Natural killer cell (primary cell): ENCODE results near the gene ELFN2. TPM values are rescaled to one million over a fixed set of nuclear protein-coding genes. Genes with fewer than 3 reads are reported as not detected.

Source experiments
- ATAC-seq, 3 donors: fragments of 150-1000 bp in 2 of 3; fragments of 200-7000 bp in 1 of 3; cut with Tn5 transposase; 1 replicate in 1 of 3; 2 replicates in 2 of 3; pipeline ENCODE4 v1.10.0; 2021; ENCODE audit warnings: mild to moderate bottlenecking in 2 of 3, moderate library complexity in 2 of 3
- DNase-seq, 2 donors: peaks; one replicate each; pipeline versions ENCODE4 v3.0.0 to v3.0.0-alpha.2; 2013 to 2021; ENCODE audit warnings: mixed read lengths in 1 of 2
- H3K27ac ChIP-seq: one replicate; pipeline ENCODE4 v1.5.1; 2013; ENCODE audit warnings: mild to moderate bottlenecking, low read length
- H3K27me3 ChIP-seq: one replicate; pipeline ENCODE4 v1.6.1; 2013; ENCODE audit warnings: low read length; ENCODE audit not compliant: control insufficient read depth, insufficient read depth
- H3K36me3 ChIP-seq: one replicate; pipeline ENCODE4 v1.6.1; 2013; ENCODE audit warnings: low read length; ENCODE audit not compliant: control insufficient read depth, insufficient read depth
- H3K4me1 ChIP-seq: one replicate; pipeline ENCODE4 v1.6.1; 2013; ENCODE audit warnings: low read length; ENCODE audit not compliant: control insufficient read depth, insufficient read depth
- H3K4me3 ChIP-seq: one replicate; pipeline ENCODE4 v1.5.1; 2013; ENCODE audit warnings: low read length
- H3K9me3 ChIP-seq: one replicate; pipeline ENCODE4 v1.6.1; 2013; ENCODE audit warnings: low read length; ENCODE audit not compliant: control insufficient read depth, insufficient read depth
- H3K27ac Mint-ChIP-seq, 2 donors: one replicate each; pipeline ENCODE4 v1.8.0; 2022; ENCODE audit warnings: mild to moderate bottlenecking in 2 of 2, mixed read lengths in 2 of 2, moderate library complexity in 1 of 2
- H3K27me3 Mint-ChIP-seq, 2 donors: one replicate each; pipeline ENCODE4 v1.8.0; 2022; ENCODE audit warnings: low read depth in 2 of 2, mixed read lengths in 2 of 2
- H3K36me3 Mint-ChIP-seq: one replicate; pipeline ENCODE4 v1.8.0; 2022; ENCODE audit warnings: mixed read lengths
- H3K4me1 Mint-ChIP-seq, 2 donors: one replicate each; pipeline ENCODE4 v1.8.0; 2022; ENCODE audit warnings: mixed read lengths in 2 of 2
- H3K4me3 Mint-ChIP-seq: one replicate; pipeline ENCODE4 v1.8.0; 2022; ENCODE audit warnings: mild to moderate bottlenecking, moderate library complexity, mixed read lengths
- H3K9me3 Mint-ChIP-seq, 2 donors: one replicate each; pipeline ENCODE4 v1.8.0; 2022; ENCODE audit warnings: mixed read lengths in 2 of 2
- WGBS: methylation state at CpG from one replicate; pipeline ENCODE4 v1.1.7; 2013; ENCODE audit warnings: missing lambda C conversion rate; ENCODE audit not compliant: insufficient coverage; 5-methylcytosine and 5-hydroxymethylcytosine counted together
- intact Hi-C: fragments of 100-400 bp; cut with micrococcal nuclease; formaldehyde crosslinking; loops from one replicate; pipeline ENCODE4 v1.14.2; 2022
- total RNA-seq, 4 donors: library from RNA; stranded (reverse); fragments of 120-200 nt in 1 of 4; gene quantifications; one replicate each; pipeline versions ENCODE4 v1.2.3 to v1.2.4, GENCODE V29; 2013 to 2022
- TF ChIP-seq, protein P1 (sequence below): fragments of 200-600 bp; IDR thresholded peaks from one replicate; pipeline ENCODE4 v1.8.0; 2022; ENCODE audit warnings: antibody characterized with exemption

ELFN2 gene
- total RNA-seq, 3 donors from 2014 or later (not counting 1 experiment from before 2014, with no cell fraction given) = 0.33 to 0.49 (median 0.36) TPM

DNA sequence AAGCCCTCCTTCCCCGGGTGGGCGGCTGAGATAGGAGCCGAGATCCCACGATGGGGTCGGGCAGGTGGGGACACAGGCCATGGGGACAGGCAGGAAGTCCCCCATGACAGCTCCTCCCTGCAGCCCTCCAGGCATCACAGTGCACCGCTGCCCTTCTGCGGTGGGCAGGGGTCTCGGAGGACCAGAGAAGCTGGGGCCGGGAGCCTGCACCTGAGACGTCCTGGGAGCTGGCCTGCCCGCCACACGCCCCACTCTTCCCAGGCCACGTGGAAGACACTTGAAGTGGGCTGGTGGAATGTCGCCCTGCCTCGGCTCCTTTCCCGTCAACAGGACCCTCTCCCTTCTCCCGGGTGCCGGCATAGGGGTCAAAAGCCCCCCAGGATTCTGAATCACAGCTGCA, 55.4 kb downstream of the ELFN2 start:
- no peaks in the 10 kb centered on the region for H3K36me3 Mint-ChIP-seq
- H3K27ac ChIP-seq = no peak overlapping the region
- no peak overlapping the region for H3K4me3 ChIP-seq
- no peaks in the 10 kb centered on the region for H3K4me1 Mint-ChIP-seq
- H3K27me3 Mint-ChIP-seq = peaks cover 6 to 7% of the 10 kb centered on the region in 2 donors
- TF ChIP-seq, protein P1, sequence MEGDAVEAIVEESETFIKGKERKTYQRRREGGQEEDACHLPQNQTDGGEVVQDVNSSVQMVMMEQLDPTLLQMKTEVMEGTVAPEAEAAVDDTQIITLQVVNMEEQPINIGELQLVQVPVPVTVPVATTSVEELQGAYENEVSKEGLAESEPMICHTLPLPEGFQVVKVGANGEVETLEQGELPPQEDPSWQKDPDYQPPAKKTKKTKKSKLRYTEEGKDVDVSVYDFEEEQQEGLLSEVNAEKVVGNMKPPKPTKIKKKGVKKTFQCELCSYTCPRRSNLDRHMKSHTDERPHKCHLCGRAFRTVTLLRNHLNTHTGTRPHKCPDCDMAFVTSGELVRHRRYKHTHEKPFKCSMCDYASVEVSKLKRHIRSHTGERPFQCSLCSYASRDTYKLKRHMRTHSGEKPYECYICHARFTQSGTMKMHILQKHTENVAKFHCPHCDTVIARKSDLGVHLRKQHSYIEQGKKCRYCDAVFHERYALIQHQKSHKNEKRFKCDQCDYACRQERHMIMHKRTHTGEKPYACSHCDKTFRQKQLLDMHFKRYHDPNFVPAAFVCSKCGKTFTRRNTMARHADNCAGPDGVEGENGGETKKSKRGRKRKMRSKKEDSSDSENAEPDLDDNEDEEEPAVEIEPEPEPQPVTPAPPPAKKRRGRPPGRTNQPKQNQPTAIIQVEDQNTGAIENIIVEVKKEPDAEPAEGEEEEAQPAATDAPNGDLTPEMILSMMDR = no peak
- peaks cover 5% of the 10 kb centered on the region for H3K27me3 ChIP-seq
- H3K4me3 Mint-ChIP-seq = no peak overlapping the region
- ATAC-seq (no peak), DNase-seq (no peak)
- no peaks in the 10 kb centered on the region for H3K9me3 ChIP-seq
- no peaks in the 10 kb centered on the region for H3K36me3 ChIP-seq
- no peaks in the 10 kb centered on the region for H3K9me3 Mint-ChIP-seq
- no peak overlapping the region for H3K27ac Mint-ChIP-seq
- intact Hi-C loops = no loop called here
- 73% methylated on average over 18 of the region's 18 CpGs for WGBS
- peaks cover 22% of the 10 kb centered on the region for H3K4me1 ChIP-seq

DNA sequence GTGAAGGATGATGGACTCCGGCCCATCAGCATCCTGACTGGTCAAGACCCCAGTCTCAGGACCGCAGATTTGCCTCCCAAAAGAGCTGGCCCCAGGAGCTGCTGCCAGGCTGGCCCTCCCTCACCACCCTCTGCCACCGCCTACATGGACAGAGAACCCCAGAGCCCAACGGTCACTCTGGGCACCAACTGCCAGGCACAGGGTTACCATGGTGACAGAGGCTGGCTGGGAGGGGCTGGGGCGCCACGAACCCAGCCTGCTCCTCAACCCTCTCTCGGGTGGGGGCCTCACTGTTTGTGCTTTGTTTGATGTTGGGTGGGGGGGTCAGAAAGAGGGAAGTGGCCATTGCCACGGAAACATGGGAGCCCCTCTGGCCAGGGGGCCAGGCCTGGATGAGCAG, 55.8 kb downstream of the ELFN2 start:
- Histone ChIP-seq H3K27me3 (peaks cover 2% of the 10 kb centered on the region), H3K36me3 (no peaks in the 10 kb centered on the region), H3K4me1 (peaks cover 22% of the 10 kb centered on the region), H3K9me3 (no peaks in the 10 kb centered on the region), H3K4me3 (no peak overlapping the region), H3K27ac (no peak overlapping the region)
- WGBS = 29% methylated on average over 8 of the region's 8 CpGs
- Mint-ChIP-seq H3K4me1 (no peaks in the 10 kb centered on the region), H3K9me3 (no peaks in the 10 kb centered on the region), H3K27ac (no peak overlapping the region), H3K36me3 (no peaks in the 10 kb centered on the region), H3K4me3 (no peak overlapping the region), H3K27me3 (peaks cover 4 to 5% of the 10 kb centered on the region in 2 donors)
- DNase-seq (no peak), ATAC-seq (no peak)
- intact Hi-C loops = no loop called here
- TF ChIP-seq, protein P1 = no peak

DNA sequence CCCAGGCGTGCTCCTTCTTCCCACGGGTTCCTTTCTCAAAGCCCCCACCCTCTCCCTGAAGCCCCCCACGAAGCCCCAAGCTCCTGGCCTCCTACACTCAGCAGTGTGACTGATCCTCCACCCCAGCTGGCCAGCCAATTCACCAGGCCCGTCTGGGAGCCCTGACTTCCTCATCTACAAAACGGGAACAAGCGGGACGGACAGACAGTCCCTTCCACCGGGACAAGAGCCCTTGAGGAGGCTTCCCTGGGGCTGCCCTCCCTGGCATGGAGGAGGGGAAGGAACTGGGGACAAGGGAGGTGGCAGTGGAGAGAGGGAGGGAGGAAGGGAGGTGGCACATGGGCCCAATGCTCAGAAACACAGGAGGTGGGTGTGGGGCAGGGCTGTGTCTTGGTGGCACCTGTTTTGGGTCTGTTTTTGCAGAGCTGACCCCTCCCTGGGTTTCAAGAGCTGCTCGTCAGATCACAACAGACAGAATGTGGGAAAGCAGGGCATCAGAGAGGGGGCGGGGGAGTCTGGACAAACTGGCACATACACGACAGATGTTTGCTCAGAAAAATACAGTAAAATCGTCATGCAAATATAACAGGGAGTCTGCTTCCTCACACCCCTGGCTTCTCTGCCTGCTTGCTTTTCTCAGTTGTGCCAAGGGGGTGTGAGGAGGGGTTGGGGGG, 56.8 kb downstream of the ELFN2 start:
- H3K4me3 Mint-ChIP-seq = no peak overlapping the region
- H3K4me1 Mint-ChIP-seq = no peaks in the 10 kb centered on the region
- WGBS = 41% methylated on average over 12 of the region's 12 CpGs
- intact Hi-C loops = no loop called here
- H3K9me3 Mint-ChIP-seq = no peaks in the 10 kb centered on the region
- TF ChIP-seq, protein P1 = no peak
- no peak for DNase-seq
- no peak overlapping the region for H3K4me3 ChIP-seq
- H3K27me3 Mint-ChIP-seq = no peaks in the 10 kb centered on the region
- no peaks in the 10 kb centered on the region for H3K9me3 ChIP-seq
- H3K27ac ChIP-seq = no peak overlapping the region
- no peaks in the 10 kb centered on the region for H3K27me3 ChIP-seq
- no peaks in the 10 kb centered on the region for H3K36me3 ChIP-seq
- H3K27ac Mint-ChIP-seq = no peak overlapping the region
- peaks cover 22% of the 10 kb centered on the region for H3K4me1 ChIP-seq
- H3K36me3 Mint-ChIP-seq = no peaks in the 10 kb centered on the region
- ATAC-seq = no peak

DNA sequence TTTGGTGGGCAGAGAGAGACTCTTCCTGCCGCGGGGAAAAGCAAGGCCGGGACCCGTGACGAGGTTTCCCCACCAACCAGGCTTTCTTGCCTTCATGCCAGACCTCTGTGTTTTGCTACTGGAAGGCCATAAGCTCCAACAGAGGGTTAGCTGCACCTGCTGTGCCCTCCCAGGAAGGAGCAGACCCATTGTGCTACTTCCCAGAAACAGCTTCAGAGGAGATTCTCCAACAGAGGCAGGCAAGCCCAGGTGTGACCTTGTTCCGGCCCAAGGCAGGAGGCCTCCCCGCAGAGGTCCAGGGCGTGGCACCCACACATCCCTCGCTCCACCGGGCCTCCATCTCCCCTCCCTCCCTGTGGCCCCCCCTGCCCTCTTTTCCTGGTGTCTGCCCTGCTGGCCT, 57.8 kb downstream of the ELFN2 start:
- WGBS = 75% methylated on average over 10 of the region's 10 CpGs
- Mint-ChIP-seq H3K36me3 (no peaks in the 10 kb centered on the region), H3K27ac (no peak overlapping the region), H3K27me3 (no peaks in the 10 kb centered on the region), H3K4me1 (no peaks in the 10 kb centered on the region), H3K4me3 (no peak overlapping the region), H3K9me3 (no peaks in the 10 kb centered on the region)
- no peaks in the 10 kb centered on the region for H3K36me3 ChIP-seq
- intact Hi-C loops = no loop called here
- no peak overlapping the region for H3K27ac ChIP-seq
- H3K4me3 ChIP-seq = no peak overlapping the region
- no peaks in the 10 kb centered on the region for H3K27me3 ChIP-seq
- ATAC-seq (no peak), DNase-seq (no peak)
- H3K9me3 ChIP-seq = no peaks in the 10 kb centered on the region
- TF ChIP-seq, protein P1 = no peak
- peaks cover 27% of the 10 kb centered on the region for H3K4me1 ChIP-seq
